Smooth muscle cell (in vitro differentiated cells): ENCODE results near the gene EPHA7. TPM values are rescaled to one million over a fixed set of nuclear protein-coding genes. Genes with fewer than 3 reads are reported as not detected.

Experiments
- DNase-seq: peaks from one replicate; lab custom pipeline; 2025; ENCODE audit not compliant: unreplicated experiment; lab: John Stamatoyannopoulos, UW
- H2AFZ ChIP-seq: fragments of 200-600 bp; sonication (generic); 2 replicates; pipeline ENCODE4 v1.6.0; 2016; ENCODE audit warnings: antibody characterized with exemption, low read depth, mild to moderate bottlenecking
- H3F3A ChIP-seq: fragments of 200-600 bp; sonication (generic); 2 replicates; pipeline ENCODE4 v1.6.0; 2017; ENCODE audit warnings: antibody characterized with exemption, low read depth
- H3K27ac ChIP-seq: fragments of 200-600 bp; sonication (generic); 2 replicates; pipeline ENCODE4 v1.5.1; 2016; ENCODE audit warnings: low read depth, mild to moderate bottlenecking
- H3K27me3 ChIP-seq: fragments of 200-600 bp; sonication (generic); 2 replicates; pipeline ENCODE4 v1.6.1; 2016; ENCODE audit warnings: low read depth, mild to moderate bottlenecking
- H3K36me3 ChIP-seq: fragments of 200-600 bp; sonication (generic); 2 replicates; pipeline ENCODE4 v1.5.1; 2016; ENCODE audit warnings: low read depth
- H3K4me1 ChIP-seq: fragments of 200-600 bp; sonication (generic); 2 replicates; pipeline ENCODE4 v1.5.1; 2016; ENCODE audit warnings: low read depth
- H3K4me2 ChIP-seq: fragments of 200-600 bp; sonication (generic); 2 replicates; pipeline ENCODE4 v1.6.0; 2016; ENCODE audit warnings: mild to moderate bottlenecking
- H3K4me3 ChIP-seq: fragments of 200-600 bp; sonication (generic); 2 replicates; pipeline ENCODE4 v1.5.1; 2016; ENCODE audit warnings: mild to moderate bottlenecking
- H3K79me2 ChIP-seq: fragments of 200-600 bp; sonication (generic); 2 replicates; pipeline ENCODE4 v1.6.0; 2016; ENCODE audit warnings: low read depth, mild to moderate bottlenecking
- H3K9ac ChIP-seq: fragments of 200-600 bp; sonication (generic); 2 replicates; pipeline ENCODE4 v1.6.0; 2016; ENCODE audit warnings: low read depth
- H3K9me3 ChIP-seq: fragments of 200-600 bp; sonication (generic); replicated peaks from 2 replicates; pipeline ENCODE4 v1.5.1; 2016; ENCODE audit warnings: low read depth
- H4K20me1 ChIP-seq: fragments of 200-600 bp; sonication (generic); 2 replicates; pipeline ENCODE4 v1.6.0; 2016; ENCODE audit warnings: low read depth
- WGBS: methylation state at CpG from one replicate; pipeline ENCODE4 v1.1.7; 2016; ENCODE audit warnings: low lambda C conversion rate; 5-methylcytosine and 5-hydroxymethylcytosine counted together
- polyA plus RNA-seq: library from polyadenylated mRNA; unstranded; fragments of >200 nt; fragmentation: Nextera tagmentation; extraction: Ambion mirVana; gene quantifications from 2 replicates; pipeline ENCODE4 v1.2.1, GENCODE V29; 2016
- total RNA-seq: library from RNA; depleted of rRNA; stranded (reverse); fragments of >200 nt; gene quantifications from 2 replicates; pipeline ENCODE4 v1.2.3, GENCODE V29; 2014
- TF ChIP-seq, protein P1 (sequence below): fragments of 200-600 bp; sonication (generic); IDR thresholded peaks from 2 replicates; pipeline ENCODE4 v1.5.1; 2017; ENCODE audit warnings: borderline replicate concordance, mild to moderate bottlenecking, antibody characterized with exemption; ENCODE audit not compliant: insufficient read depth, poor library complexity, severe bottlenecking

EPHA7 gene
- total and polyA plus RNA-seq, 2 experiments from 2014 or later: 2.0 to 6.2 TPM

DNA sequence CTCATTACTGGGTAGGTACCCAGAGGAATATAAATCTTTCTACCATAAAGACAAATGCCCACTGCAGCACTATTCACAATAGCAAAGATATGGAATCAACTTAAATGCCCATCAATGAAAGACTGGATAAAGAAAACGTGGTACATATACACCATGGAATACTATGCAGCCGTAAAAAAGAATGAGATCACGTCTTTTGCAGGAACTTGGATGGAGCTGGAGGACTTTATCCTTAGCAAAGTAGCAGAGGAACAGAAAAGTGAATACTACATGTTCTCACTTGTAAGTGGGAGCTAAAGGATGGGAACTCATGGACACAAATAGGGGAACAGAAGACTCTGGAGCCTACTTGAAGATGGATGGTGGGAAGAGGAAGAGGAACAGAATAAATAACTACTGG lies 119.7 kb downstream of the EPHA7 start:
- H2AFZ ChIP-seq: no peak overlapping the region
- WGBS: 79% methylated on average over 3 of the region's 3 CpGs

DNA sequence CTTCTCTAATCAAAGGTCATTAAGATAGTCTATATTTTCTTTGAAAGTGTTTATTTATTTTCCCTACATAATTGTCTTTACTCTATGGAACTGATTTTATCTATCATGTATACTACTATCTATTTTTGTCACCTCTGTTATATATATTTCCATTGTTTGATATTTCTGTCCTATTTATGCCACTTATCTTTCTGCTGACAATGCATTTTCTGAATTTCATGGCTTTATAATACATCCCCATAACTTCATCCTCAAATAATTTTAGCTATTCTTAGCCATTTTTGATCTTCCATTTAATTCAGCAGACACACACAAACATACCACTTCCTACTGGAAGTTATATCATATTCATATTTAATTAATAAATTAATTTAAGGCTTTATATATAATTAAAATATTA lies 123.7 kb downstream of the EPHA7 start:
- H3K36me3 ChIP-seq: no peaks in the 10 kb centered on the region
- TF ChIP-seq, protein P1, sequence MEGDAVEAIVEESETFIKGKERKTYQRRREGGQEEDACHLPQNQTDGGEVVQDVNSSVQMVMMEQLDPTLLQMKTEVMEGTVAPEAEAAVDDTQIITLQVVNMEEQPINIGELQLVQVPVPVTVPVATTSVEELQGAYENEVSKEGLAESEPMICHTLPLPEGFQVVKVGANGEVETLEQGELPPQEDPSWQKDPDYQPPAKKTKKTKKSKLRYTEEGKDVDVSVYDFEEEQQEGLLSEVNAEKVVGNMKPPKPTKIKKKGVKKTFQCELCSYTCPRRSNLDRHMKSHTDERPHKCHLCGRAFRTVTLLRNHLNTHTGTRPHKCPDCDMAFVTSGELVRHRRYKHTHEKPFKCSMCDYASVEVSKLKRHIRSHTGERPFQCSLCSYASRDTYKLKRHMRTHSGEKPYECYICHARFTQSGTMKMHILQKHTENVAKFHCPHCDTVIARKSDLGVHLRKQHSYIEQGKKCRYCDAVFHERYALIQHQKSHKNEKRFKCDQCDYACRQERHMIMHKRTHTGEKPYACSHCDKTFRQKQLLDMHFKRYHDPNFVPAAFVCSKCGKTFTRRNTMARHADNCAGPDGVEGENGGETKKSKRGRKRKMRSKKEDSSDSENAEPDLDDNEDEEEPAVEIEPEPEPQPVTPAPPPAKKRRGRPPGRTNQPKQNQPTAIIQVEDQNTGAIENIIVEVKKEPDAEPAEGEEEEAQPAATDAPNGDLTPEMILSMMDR: no peak
- H3K27ac ChIP-seq: no peak overlapping the region
- H3K4me1 ChIP-seq: no peaks in the 10 kb centered on the region
- H3F3A ChIP-seq: no peaks in the 10 kb centered on the region
- H4K20me1 ChIP-seq: no peaks in the 10 kb centered on the region
- H3K4me2 ChIP-seq: no peak overlapping the region
- no peaks in the 10 kb centered on the region for H3K79me2 ChIP-seq
- no peak overlapping the region for H2AFZ ChIP-seq
- no peak overlapping the region for H3K9ac ChIP-seq
- no peak for DNase-seq
- no peaks in the 10 kb centered on the region for H3K27me3 ChIP-seq
- no peaks in the 10 kb centered on the region for H3K9me3 ChIP-seq
- no peak overlapping the region for H3K4me3 ChIP-seq

More for the DNA sequence above, 119.7 kb downstream of the EPHA7 start:
- no peak for DNase-seq
- H3K4me2 ChIP-seq: no peak overlapping the region
- H3K36me3 ChIP-seq: no peaks in the 10 kb centered on the region
- no peaks in the 10 kb centered on the region for H3K79me2 ChIP-seq
- H3K9ac ChIP-seq: no peak overlapping the region
- no peaks in the 10 kb centered on the region for H3K27me3 ChIP-seq
- no peaks in the 10 kb centered on the region for H4K20me1 ChIP-seq
- H3K4me1 ChIP-seq: no peaks in the 10 kb centered on the region
- no peaks in the 10 kb centered on the region for H3K9me3 ChIP-seq
- no peaks in the 10 kb centered on the region for H3F3A ChIP-seq
- TF ChIP-seq, protein P1: no peak
- no peak overlapping the region for H3K27ac ChIP-seq
- no peak overlapping the region for H3K4me3 ChIP-seq

DNA sequence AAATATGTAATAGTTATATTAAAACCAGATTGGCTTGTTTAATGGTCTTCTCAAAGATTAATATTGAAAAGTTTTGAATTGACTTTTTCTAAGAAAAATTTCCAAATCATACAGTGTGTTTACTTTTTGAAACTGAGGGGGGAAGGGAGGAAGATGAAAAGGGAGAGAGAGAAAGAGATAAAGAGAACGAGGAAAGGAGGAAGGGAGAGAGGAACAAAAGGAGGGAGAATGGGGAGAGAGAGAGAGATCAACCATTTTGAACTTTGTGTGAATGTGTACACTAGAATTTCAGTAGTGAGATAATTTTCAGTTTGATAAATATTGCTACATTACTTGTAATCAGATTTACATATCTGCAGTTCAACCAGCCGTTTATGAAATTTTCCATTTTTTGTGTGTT lies 124.5 kb downstream of the EPHA7 start:
- H3K36me3 ChIP-seq: no peaks in the 10 kb centered on the region
- H3K4me3 ChIP-seq: no peak overlapping the region
- H3K9ac ChIP-seq: no peak overlapping the region
- no peaks in the 10 kb centered on the region for H3K27me3 ChIP-seq
- no peaks in the 10 kb centered on the region for H3K9me3 ChIP-seq
- no peak for DNase-seq
- no peaks in the 10 kb centered on the region for H3F3A ChIP-seq
- 84% methylated on average over 2 of the region's 2 CpGs for WGBS
- no peak overlapping the region for H3K27ac ChIP-seq
- no peaks in the 10 kb centered on the region for H4K20me1 ChIP-seq
- no peak overlapping the region for H2AFZ ChIP-seq
- no peaks in the 10 kb centered on the region for H3K4me1 ChIP-seq
- H3K79me2 ChIP-seq: no peaks in the 10 kb centered on the region
- TF ChIP-seq, protein P1: no peak
- H3K4me2 ChIP-seq: no peak overlapping the region

DNA sequence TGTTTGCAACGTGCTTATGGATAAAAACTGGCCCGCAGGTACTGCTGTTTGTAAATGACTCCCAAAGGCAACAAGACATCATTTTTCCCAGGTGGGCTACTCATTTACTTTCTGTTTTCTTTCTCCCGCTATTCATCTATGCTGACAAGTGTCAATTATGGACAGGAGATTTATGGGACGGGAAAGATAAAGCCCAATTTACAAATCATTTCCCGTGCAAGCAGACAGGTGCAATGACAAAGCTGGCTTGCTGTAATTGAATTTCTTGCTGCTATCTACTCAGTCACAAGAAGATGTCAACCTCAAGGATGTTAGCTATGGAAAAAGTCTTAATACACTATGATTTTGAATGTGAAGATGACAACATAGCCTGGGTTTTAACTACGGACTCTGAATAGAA lies 125.5 kb downstream of the EPHA7 start:
- H3K27me3 ChIP-seq: no peaks in the 10 kb centered on the region
- no peak overlapping the region for H2AFZ ChIP-seq
- TF ChIP-seq, protein P1: no peak
- H3K4me3 ChIP-seq: no peak overlapping the region
- no peaks in the 10 kb centered on the region for H3K4me1 ChIP-seq
- no peaks in the 10 kb centered on the region for H4K20me1 ChIP-seq
- no peaks in the 10 kb centered on the region for H3F3A ChIP-seq
- WGBS: 91% methylated on average over 6 of the region's 6 CpGs
- no peak overlapping the region for H3K9ac ChIP-seq
- no peaks in the 10 kb centered on the region for H3K36me3 ChIP-seq
- H3K4me2 ChIP-seq: no peak overlapping the region
- no peaks in the 10 kb centered on the region for H3K9me3 ChIP-seq
- H3K79me2 ChIP-seq: no peaks in the 10 kb centered on the region
- H3K27ac ChIP-seq: no peak overlapping the region
- no peak for DNase-seq
